ENCODE data around the gene MLX.

DNA sequence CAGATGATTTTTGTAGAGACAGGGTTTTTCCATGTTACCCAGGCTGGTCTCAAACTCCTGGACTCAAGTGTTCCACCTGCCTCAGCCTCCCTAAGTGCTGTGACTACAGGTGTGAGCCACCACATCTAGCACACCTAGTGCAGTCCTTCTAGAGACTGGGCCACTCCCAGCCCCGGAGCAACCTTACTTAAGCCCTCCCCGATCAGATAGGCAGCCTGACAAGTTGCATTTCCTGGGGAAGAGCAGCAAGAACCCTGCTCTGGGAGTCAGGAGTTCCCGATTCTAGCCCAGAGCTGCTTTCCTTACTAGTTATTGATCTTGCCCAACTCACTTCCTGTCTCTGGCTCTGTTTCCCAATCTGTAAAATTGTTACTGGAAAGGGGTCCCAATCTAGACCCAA is 37.8 kb upstream of the MLX start:
- TF ChIP-seq POLR2A (IDR thresholded peaks at IDR 0.05) (no peak), CTCF (IDR thresholded peaks at IDR 0.05) (no peak)

Measured in heart left ventricle (tissue), 13 donors.